ENCODE data around the gene SPEG. TPM values are rescaled to one million over a fixed set of nuclear protein-coding genes. Genes with fewer than 3 reads are reported as not detected.
A peak's percentile ranks its signal among the peaks of the same experiment; 100 is the strongest.
"Not testable (repeated sequence)": the region's sequence is repeated elsewhere in the genome, so short reads cannot be mapped to it uniquely, and the experiment has no call there.

Gene SPEG
- total and polyA plus RNA-seq, 4 donors, result 3.7 to 15.6 (median 9.6) TPM

GRCh38 chr2:219405958-219406860 is 28.4 kb upstream of the SPEG start:
- H3K27me3 ChIP-seq (ENCODE audit: control insufficient read depth in 3 of 3, insufficient read depth in 3 of 3, low read length in 2 of 3), result no peaks in the 10 kb centered on the region
- H3K4me1 ChIP-seq (ENCODE audit: control insufficient read depth in 5 of 5, insufficient read depth in 5 of 5, low read length in 5 of 5), result peaks cover 0 to 13% (median 0%) of the 10 kb centered on the region in 5 donors
- ATAC-seq (ENCODE audit: insufficient read depth, low FRiP score) (no peak), DNase-seq (no peak)
- 84 to 94% methylated on average over 7 of the region's 7 CpGs for WGBS, 2 donors
- no peaks in the 10 kb centered on the region for H3K36me3 ChIP-seq (ENCODE audit: control insufficient read depth in 4 of 4, insufficient read depth in 4 of 4, low read length in 4 of 4)
- peak overlapping the region in 1 of 2 donors; percentile 86 for H3K27ac ChIP-seq (ENCODE audit: low read depth in 1 of 2, low read length in 1 of 2)
- no peak overlapping the region for H3K4me3 ChIP-seq
- no peaks in the 10 kb centered on the region for H3K9me3 ChIP-seq (ENCODE audit: control insufficient read depth in 4 of 4, insufficient read depth in 3 of 4, low read length in 3 of 4)
- H3K9ac ChIP-seq (ENCODE audit: insufficient read depth in 1 of 2, low read length in 2 of 2), result no peak overlapping the region
- TF ChIP-seq CTCF (IDR thresholded peaks at IDR 0.05; ENCODE audit: control extremely low read depth, extremely low read depth), result no peak

GRCh38 chr2:219406861-219407230 is 27.8 kb upstream of the SPEG start:
- Histone ChIP-seq H3K4me3 (no peak overlapping the region), H3K9me3 (ENCODE audit: control insufficient read depth in 4 of 4, insufficient read depth in 3 of 4, low read length in 3 of 4) (peaks cover 0 to 3% (median 0%) of the 10 kb centered on the region in 4 donors), H3K4me1 (ENCODE audit: control insufficient read depth in 5 of 5, insufficient read depth in 5 of 5, low read length in 5 of 5) (peaks cover 0 to 13% (median 0%) of the 10 kb centered on the region in 5 donors), H3K9ac (ENCODE audit: insufficient read depth in 1 of 2, low read length in 2 of 2) (no peak overlapping the region), H3K36me3 (ENCODE audit: control insufficient read depth in 4 of 4, insufficient read depth in 4 of 4, low read length in 4 of 4) (no peaks in the 10 kb centered on the region), H3K27me3 (ENCODE audit: control insufficient read depth in 3 of 3, insufficient read depth in 3 of 3, low read length in 2 of 3) (no peaks in the 10 kb centered on the region), H3K27ac (ENCODE audit: low read depth in 1 of 2, low read length in 1 of 2) (peak overlapping the region in 1 of 2 donors; percentile 86)
- no peak for DNase-seq
- 64 to 85% methylated on average over 3 of the region's 3 CpGs for WGBS, 2 donors
- no peak for ATAC-seq (ENCODE audit: insufficient read depth, low FRiP score)
- TF ChIP-seq CTCF (IDR thresholded peaks at IDR 0.05; ENCODE audit: control extremely low read depth, extremely low read depth), result no peak

- H3K36me3 ChIP-seq (ENCODE audit: control insufficient read depth in 4 of 4, insufficient read depth in 4 of 4, low read length in 4 of 4); H3K27me3 ChIP-seq (ENCODE audit: control insufficient read depth in 3 of 3, insufficient read depth in 3 of 3, low read length in 2 of 3); ATAC-seq (ENCODE audit: insufficient read depth, low FRiP score); H3K4me3 ChIP-seq; DNase-seq; H3K9ac ChIP-seq (ENCODE audit: insufficient read depth in 1 of 2, low read length in 2 of 2); H3K9me3 ChIP-seq (ENCODE audit: control insufficient read depth in 4 of 4, insufficient read depth in 3 of 4, low read length in 3 of 4): not testable (repeated sequence)
- H3K4me1 ChIP-seq (ENCODE audit: control insufficient read depth in 5 of 5, insufficient read depth in 5 of 5, low read length in 5 of 5), result peaks cover 0 to 13% (median 0%) of the 10 kb centered on the region in 5 donors
- peak overlapping the region in 1 of 2 donors; percentile 76 for H3K27ac ChIP-seq (ENCODE audit: low read depth in 1 of 2, low read length in 1 of 2)
- 65 to 72% methylated on average over 5 of the region's 5 CpGs for WGBS, 2 donors
Observed at GRCh38 chr2:219407343-219407742, 27.3 kb upstream of the SPEG start.

GRCh38 chr2:219408204-219408603 is 26.4 kb upstream of the SPEG start:
- Histone ChIP-seq H3K9ac (ENCODE audit: insufficient read depth in 1 of 2, low read length in 2 of 2) (peak overlapping the region in 1 of 2 donors; percentile 5), H3K4me1 (ENCODE audit: control insufficient read depth in 5 of 5, insufficient read depth in 5 of 5, low read length in 5 of 5) (peaks cover 0 to 8% (median 0%) of the 10 kb centered on the region in 5 donors), H3K36me3 (ENCODE audit: control insufficient read depth in 4 of 4, insufficient read depth in 4 of 4, low read length in 4 of 4) (no peaks in the 10 kb centered on the region), H3K4me3 (no peak overlapping the region), H3K27ac (ENCODE audit: low read depth in 1 of 2, low read length in 1 of 2) (peak overlapping the region in 1 of 2 donors; percentile 72), H3K9me3 (ENCODE audit: control insufficient read depth in 4 of 4, insufficient read depth in 3 of 4, low read length in 3 of 4) (peaks cover 0 to 3% (median 0%) of the 10 kb centered on the region in 4 donors), H3K27me3 (ENCODE audit: control insufficient read depth in 3 of 3, insufficient read depth in 3 of 3, low read length in 2 of 3) (no peaks in the 10 kb centered on the region)
- DNase-seq (no peak), ATAC-seq (ENCODE audit: insufficient read depth, low FRiP score) (no peak)
- TF ChIP-seq CTCF (IDR thresholded peaks at IDR 0.05; ENCODE audit: control extremely low read depth, extremely low read depth), result no peak
- WGBS, 2 donors, result 78 to 98% methylated on average over 5 of the region's 5 CpGs
